GM21528 (cell line): Measurements from ENCODE around the gene NTRK3.

Source experiments
- ATAC-seq: cut with Tn5 transposase; IDR thresholded peaks from one replicate; pipeline ENCODE4 v1.9.1; 2021; ENCODE audit warnings: mild to moderate bottlenecking, moderate library complexity; ENCODE audit not compliant: unreplicated experiment, low FRiP score

The NTRK3 gene

GRCh38 chr15:88126695-88127431 lies 129.7 kb downstream of the NTRK3 start:
- no peak for ATAC-seq

GRCh38 chr15:88125576-88125975 lies 131.0 kb downstream of the NTRK3 start:
- ATAC-seq: no peak

GRCh38 chr15:88124199-88124598 lies 132.3 kb downstream of the NTRK3 start:
- ATAC-seq: no peak

- ATAC-seq: no peak
Measured at GRCh38 chr15:88121968-88122530, 134.5 kb downstream of the NTRK3 start.

- ATAC-seq: no peak
Measured at GRCh38 chr15:88120026-88120425, 136.5 kb downstream of the NTRK3 start.

- no peak for ATAC-seq
Measured at GRCh38 chr15:88118741-88119140, 137.8 kb downstream of the NTRK3 start.

- no peak for ATAC-seq
Measured at GRCh38 chr15:88118035-88118434, 138.5 kb downstream of the NTRK3 start.

- ATAC-seq: no peak
Measured at GRCh38 chr15:88115486-88116152, 140.9 kb downstream of the NTRK3 start.

GRCh38 chr15:88113613-88114308 lies 142.8 kb downstream of the NTRK3 start:
- no peak for ATAC-seq

- no peak for ATAC-seq
Measured at GRCh38 chr15:88108991-88109390, 147.5 kb downstream of the NTRK3 start.

GRCh38 chr15:88108477-88108876 lies 148.1 kb downstream of the NTRK3 start:
- no peak for ATAC-seq

GRCh38 chr15:88106074-88106473 lies 150.5 kb downstream of the NTRK3 start:
- no peak for ATAC-seq

GRCh38 chr15:88104357-88104756 lies 152.2 kb downstream of the NTRK3 start:
- no peak for ATAC-seq

GRCh38 chr15:88100181-88100580 lies 156.4 kb downstream of the NTRK3 start:
- ATAC-seq: no peak

- ATAC-seq: no peak
Measured at GRCh38 chr15:88098361-88098760, 158.2 kb downstream of the NTRK3 start.

- no peak for ATAC-seq
Measured at GRCh38 chr15:88091444-88092016, 165.0 kb downstream of the NTRK3 start.

GRCh38 chr15:88090481-88091011 lies 166.0 kb downstream of the NTRK3 start:
- no peak for ATAC-seq

- ATAC-seq: no peak
Measured at GRCh38 chr15:88089731-88090130, 166.8 kb downstream of the NTRK3 start.

GRCh38 chr15:88089024-88089620 lies 167.4 kb downstream of the NTRK3 start:
- ATAC-seq: no peak
